Liver (tissue), 3 donors: ENCODE results near the gene TMPRSS9.

Source experiments
- EGR1 ChIP-seq, 2 donors: IDR thresholded peaks; 2 replicates each; pipeline ENCODE4 v1.6.1; 2016 to 2018; ENCODE audit warnings: antibody characterized with exemption in 2 of 2, low read depth in 2 of 2
- FOXA1 ChIP-seq: IDR thresholded peaks from 2 replicates; pipeline ENCODE4 v1.6.1; 2016; ENCODE audit warnings: antibody characterized with exemption
- HNF4G ChIP-seq: IDR thresholded peaks from 2 replicates; pipeline ENCODE4 v1.6.1; 2016; ENCODE audit warnings: antibody characterized with exemption
- JUND ChIP-seq, 2 donors: IDR thresholded peaks; 2 replicates each; pipeline ENCODE4 v1.6.1; 2016; ENCODE audit warnings: antibody characterized with exemption in 2 of 2
- RAD21 ChIP-seq, 2 donors: IDR thresholded peaks; 2 replicates each; pipeline ENCODE4 v1.6.1; 2016; ENCODE audit warnings: antibody characterized with exemption in 2 of 2, mild to moderate bottlenecking in 2 of 2
- RXRA ChIP-seq, 2 donors: IDR thresholded peaks; 2 replicates each; pipeline ENCODE4 v1.6.1; 2017 to 2018; ENCODE audit warnings: antibody characterized with exemption in 2 of 2, mild to moderate bottlenecking in 1 of 2
- SP1 ChIP-seq: IDR thresholded peaks from 2 replicates; pipeline ENCODE4 v1.6.1; 2018; ENCODE audit warnings: antibody characterized with exemption, mild to moderate bottlenecking
- TAF1 ChIP-seq: conservative IDR thresholded peaks from 2 replicates; pipeline ENCODE4 v1.6.1; 2016; ENCODE audit warnings: antibody characterized with exemption, mild to moderate bottlenecking
- YY1 ChIP-seq: IDR thresholded peaks from 2 replicates; pipeline ENCODE4 v1.6.1; 2016; ENCODE audit warnings: antibody characterized with exemption, mild to moderate bottlenecking
- TF ChIP-seq, protein P1 (sequence below): fragments of 150-350 bp; IDR thresholded peaks from 2 replicates; pipeline ENCODE4 v1.5.1; 2017; ENCODE audit warnings: improper control_type of control experiment, low read depth, low read length; ENCODE audit not compliant: missing input control
- TF ChIP-seq, protein P2 (sequence below): IDR thresholded peaks from 2 replicates; pipeline ENCODE4 v1.6.1; 2016; ENCODE audit warnings: antibody characterized with exemption, mild to moderate bottlenecking
- TF ChIP-seq, protein P3 (sequence below): IDR thresholded peaks from 2 replicates; pipeline ENCODE4 v1.6.1; 2016; ENCODE audit warnings: antibody characterized with exemption
- TF ChIP-seq, protein P4 (sequence below): IDR thresholded peaks from 2 replicates; pipeline ENCODE4 v1.6.1; 2016; ENCODE audit warnings: antibody characterized with exemption
- donor health status: healthy.
- donor health status: healthy.

DNA sequence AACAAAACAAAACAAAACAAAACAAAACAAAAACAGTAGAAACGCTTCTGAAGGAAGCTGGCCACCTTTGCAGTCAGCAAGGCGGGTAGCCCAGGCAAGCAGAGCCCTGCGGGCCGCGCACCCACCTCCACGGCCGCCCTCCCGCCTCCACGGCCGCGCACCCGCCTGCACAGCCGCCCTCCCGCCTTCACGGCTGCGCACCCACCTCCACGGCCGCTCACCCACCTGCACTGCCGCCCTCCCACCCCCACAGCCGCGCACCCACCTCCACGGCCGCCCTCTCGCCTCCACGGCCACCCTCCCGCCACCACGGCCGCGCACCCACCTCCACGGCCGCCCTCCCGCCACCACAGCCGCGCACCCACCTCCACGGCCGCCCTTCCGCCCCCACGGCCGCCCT is 76.3 kb downstream of the TMPRSS9 start:
- TF ChIP-seq, protein P1, sequence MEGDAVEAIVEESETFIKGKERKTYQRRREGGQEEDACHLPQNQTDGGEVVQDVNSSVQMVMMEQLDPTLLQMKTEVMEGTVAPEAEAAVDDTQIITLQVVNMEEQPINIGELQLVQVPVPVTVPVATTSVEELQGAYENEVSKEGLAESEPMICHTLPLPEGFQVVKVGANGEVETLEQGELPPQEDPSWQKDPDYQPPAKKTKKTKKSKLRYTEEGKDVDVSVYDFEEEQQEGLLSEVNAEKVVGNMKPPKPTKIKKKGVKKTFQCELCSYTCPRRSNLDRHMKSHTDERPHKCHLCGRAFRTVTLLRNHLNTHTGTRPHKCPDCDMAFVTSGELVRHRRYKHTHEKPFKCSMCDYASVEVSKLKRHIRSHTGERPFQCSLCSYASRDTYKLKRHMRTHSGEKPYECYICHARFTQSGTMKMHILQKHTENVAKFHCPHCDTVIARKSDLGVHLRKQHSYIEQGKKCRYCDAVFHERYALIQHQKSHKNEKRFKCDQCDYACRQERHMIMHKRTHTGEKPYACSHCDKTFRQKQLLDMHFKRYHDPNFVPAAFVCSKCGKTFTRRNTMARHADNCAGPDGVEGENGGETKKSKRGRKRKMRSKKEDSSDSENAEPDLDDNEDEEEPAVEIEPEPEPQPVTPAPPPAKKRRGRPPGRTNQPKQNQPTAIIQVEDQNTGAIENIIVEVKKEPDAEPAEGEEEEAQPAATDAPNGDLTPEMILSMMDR = no peak
- TF ChIP-seq SP1 (no peak), RAD21 (IDR thresholded peaks at IDR 0.05) (no peak), YY1 (no peak), HNF4G (no peak), TAF1 (no peak), EGR1 (IDR thresholded peaks at IDR 0.05; ENCODE audit: low read depth in 2 of 2) (no peak), FOXA1 (no peak), RXRA (IDR thresholded peaks at IDR 0.05) (no peak), JUND (IDR thresholded peaks at IDR 0.05) (no peak)
- TF ChIP-seq, protein P2, sequence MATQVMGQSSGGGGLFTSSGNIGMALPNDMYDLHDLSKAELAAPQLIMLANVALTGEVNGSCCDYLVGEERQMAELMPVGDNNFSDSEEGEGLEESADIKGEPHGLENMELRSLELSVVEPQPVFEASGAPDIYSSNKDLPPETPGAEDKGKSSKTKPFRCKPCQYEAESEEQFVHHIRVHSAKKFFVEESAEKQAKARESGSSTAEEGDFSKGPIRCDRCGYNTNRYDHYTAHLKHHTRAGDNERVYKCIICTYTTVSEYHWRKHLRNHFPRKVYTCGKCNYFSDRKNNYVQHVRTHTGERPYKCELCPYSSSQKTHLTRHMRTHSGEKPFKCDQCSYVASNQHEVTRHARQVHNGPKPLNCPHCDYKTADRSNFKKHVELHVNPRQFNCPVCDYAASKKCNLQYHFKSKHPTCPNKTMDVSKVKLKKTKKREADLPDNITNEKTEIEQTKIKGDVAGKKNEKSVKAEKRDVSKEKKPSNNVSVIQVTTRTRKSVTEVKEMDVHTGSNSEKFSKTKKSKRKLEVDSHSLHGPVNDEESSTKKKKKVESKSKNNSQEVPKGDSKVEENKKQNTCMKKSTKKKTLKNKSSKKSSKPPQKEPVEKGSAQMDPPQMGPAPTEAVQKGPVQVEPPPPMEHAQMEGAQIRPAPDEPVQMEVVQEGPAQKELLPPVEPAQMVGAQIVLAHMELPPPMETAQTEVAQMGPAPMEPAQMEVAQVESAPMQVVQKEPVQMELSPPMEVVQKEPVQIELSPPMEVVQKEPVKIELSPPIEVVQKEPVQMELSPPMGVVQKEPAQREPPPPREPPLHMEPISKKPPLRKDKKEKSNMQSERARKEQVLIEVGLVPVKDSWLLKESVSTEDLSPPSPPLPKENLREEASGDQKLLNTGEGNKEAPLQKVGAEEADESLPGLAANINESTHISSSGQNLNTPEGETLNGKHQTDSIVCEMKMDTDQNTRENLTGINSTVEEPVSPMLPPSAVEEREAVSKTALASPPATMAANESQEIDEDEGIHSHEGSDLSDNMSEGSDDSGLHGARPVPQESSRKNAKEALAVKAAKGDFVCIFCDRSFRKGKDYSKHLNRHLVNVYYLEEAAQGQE = no peak
- TF ChIP-seq, protein P3, sequence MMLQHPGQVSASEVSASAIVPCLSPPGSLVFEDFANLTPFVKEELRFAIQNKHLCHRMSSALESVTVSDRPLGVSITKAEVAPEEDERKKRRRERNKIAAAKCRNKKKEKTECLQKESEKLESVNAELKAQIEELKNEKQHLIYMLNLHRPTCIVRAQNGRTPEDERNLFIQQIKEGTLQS = no peak
- TF ChIP-seq, protein P4, sequence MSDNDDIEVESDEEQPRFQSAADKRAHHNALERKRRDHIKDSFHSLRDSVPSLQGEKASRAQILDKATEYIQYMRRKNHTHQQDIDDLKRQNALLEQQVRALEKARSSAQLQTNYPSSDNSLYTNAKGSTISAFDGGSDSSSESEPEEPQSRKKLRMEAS = no peak
